ENCODE data around the gene DDIT3.
A peak's percentile ranks its signal among the peaks of the same experiment; 100 is the strongest.

DDIT3 gene

DNA sequence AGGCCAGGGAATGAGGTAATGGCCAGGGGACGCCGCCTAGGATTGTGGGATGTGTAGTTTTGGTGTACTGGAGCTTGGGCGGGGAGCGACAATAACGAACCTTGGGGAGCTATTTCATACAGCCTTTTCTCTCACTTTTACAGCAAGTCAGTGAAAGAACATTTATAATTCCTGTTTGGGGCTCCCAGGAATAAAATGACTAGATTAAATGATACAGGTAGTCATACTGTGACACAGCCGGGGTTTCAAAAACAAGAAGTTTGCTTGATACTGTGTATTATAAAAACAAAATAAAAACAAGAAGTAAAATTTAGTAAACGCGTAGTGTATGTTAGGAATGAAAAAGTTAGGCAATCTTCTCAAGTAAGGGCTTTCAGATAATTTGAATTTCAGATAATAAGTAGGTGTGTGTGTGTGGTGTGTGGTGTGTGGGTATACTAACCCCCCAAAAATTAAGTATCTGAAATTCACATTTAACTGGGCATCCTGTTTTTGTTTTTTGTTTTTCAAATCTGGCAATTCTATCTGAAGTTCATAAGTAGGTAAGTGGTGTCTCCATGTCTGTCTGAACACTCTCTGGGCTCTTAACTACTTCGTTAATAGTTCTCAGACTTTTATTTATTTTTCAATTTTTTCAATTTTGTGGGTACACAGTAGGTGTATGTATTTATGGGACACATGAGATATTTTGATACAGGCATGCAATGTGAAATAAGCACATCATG, 27.1 kb upstream of the DDIT3 start:
- DNase-seq (ENCODE audit: low read depth in 2 of 2): no peak

DNA sequence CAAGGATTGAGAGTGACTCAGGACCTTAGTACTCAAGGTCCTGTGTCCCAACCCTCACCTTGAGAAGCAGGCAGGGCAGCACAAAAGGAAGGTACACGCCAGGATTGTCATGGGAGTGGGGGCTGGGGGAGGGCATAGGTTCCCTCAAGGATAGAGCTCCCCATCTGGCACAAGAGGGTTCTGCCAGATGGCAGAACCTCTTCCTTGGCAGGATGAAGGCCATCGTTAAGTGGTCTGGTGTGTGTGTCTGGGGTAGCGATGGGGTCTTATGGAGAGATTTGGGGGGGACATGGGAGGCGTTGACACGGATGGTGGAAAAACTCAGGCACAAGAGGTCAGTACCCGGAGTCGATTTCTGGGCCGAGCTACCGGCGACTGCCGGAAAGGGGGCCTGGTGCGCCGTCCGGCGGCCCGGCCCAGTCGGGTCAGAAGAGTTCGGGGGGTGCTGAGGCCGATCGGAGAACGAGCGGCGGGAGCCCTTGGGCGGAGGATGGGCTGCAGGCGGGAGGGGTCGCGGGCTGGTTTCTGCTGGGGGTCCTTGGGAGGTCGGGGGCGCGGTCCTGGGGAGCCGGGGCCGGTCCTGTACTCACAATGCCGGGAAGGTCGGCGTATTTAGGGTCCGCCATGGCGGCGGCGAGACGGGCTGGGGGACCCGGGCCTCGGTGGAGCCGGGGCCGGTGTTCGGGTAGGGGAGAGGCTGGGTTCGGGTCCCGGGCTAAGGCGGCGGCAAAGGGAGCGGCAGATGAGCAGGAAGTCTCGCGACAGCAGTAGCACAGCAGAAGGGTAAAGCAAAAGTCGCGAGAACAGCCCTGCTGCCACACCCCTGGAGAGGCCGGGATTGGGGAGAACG, 26.3 kb upstream of the DDIT3 start, which contains the start of gene DCTN2:
DCTN2 (minus strand) TSS at position 755 of the 850 bp plus-strand sequence; CDS start at position 626, 129 bp downstream.
- peak; percentile 88 to 91 for DNase-seq (ENCODE audit: low read depth in 2 of 2)

DNA sequence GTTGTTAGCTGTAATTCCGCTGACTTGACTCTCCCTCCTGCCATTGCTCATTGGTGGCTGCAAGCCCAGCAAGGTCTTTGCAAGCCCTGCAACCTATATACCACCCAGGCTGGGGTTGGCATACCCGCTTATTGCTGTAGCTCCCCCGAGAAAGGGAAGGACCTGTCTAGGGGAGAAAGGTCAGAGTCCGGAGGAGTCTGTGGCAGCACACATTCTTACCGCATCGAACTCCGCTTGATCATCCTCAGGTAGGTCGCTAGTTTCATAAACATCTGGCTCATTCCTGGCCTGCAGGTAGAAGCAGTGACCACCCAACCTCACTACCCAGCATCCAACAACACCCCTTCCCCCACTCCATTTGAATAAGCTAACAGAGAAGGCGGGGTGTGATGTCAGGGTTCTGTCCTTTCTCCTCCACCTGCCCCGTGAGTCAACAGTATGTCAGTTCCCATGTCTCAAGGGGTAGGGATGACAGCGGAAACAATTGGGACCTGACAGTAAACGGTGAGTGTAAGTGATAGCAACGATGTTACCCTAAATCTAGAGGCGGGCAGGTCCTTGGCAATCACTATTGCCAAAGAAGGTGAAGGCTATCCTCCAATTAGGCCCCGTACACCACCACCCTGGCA, 25.6 kb upstream of the DDIT3 start:
- no peak for DNase-seq (ENCODE audit: low read depth in 2 of 2)

DNA sequence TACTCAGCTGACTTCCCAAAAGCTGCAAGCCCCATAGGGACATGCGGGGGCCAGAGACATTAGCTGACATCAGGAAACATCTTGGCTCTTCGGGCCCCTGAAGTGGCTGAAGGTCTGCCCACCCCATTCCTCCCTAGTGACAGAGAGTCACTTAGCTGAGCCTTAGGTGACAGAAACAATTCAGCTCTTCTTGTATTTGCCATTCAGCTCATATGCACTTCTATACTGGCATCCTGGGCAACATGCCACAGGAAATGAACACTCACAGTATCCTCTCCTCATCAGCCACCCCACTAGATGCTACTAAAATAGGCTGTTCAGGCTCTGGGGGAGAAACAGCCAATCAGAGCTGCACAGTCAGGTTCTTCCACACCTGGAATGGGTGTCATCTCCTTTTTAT, 23.3 kb upstream of the DDIT3 start:
- DNase-seq (ENCODE audit: low read depth in 2 of 2): no peak

DNA sequence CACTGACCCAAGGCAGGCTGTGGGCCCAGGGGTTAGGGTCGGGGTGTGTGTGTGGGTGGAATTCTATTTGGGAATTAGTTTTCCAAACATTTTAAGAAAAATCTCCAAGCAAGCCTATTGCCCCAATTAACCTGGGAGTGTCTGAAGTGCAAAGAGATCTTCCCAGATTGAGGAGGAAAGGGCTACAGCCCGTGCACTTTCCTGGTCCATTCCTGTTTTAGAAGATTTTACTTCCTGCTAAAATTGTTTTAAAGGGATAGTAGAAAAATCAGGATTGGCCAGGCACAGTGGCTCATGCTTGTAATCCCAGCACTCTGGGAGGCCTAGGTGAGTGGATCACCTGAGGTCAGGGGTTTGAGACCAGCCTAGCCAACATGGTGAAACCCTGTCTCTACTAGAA, 21.4 kb upstream of the DDIT3 start:
- DNase-seq (ENCODE audit: low read depth in 2 of 2): no peak

DNA sequence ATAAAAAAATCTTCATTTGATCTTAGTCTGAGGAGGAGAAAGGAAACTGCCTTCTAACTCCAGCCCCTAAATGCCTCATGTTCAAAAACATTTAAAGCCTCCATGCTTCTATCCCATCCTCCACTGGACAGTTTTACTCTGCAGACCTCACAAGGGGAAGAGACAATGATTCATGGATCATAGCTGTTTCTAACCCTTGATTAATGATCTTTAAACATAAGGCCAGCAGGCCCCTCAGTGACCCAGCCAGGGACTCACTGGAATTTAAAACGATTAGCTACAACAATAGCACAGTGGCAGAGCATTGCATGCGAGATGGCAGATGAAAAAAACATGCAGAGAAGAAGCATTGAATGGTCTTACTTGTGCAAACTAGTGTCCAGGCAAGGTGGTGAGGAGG, 20.7 kb upstream of the DDIT3 start:
- no peak for DNase-seq (ENCODE audit: low read depth in 2 of 2)

DNA sequence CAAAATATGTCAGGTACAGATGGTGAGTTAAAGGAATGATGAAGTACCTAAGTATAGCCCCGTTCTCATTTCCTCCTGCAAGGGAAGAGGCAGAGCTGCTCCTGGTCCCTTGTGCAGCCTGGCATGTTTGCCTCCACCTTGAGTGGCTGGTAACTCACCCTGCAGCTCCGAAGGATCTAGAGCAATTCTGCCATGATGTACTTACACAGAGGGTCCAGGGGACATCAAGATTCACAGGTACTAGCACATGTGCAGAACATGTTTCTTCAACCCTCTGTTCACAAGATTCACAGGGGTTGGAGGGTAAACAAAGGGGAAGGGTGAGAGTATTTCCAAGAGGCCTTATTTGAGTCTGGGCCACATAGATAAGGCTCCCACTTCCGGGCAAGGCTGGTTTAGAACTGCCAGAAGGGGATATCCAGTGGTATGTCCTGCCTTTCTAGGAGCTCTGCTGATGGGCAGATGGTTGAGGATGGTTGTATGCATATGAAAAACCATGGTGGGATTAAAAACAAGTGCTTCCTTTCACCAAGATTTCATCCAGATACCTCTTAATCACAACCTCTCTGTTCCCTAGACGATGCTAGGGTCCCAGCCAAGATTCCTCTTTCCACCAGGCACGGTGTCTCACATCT, 18.9 kb upstream of the DDIT3 start:
- no peak for DNase-seq (ENCODE audit: low read depth in 2 of 2)

DNA sequence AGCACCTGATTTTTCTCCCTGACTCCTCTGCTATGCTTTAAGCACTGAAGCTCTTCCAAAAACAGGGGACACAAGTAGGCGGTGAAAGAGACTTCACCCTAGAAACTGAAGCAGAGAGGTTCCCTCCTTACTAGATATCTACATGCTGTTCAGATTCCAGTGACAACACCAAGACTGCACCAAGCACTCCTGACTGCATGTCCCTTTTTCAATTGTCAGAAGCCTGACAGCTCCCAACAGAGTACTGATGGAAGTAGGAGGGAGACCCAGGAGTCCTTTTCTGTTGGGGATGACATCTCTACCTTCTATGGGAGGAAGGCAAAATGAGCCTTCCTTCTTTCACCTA, 16.3 kb upstream of the DDIT3 start:
- DNase-seq (ENCODE audit: low read depth in 2 of 2): no peak

DNA sequence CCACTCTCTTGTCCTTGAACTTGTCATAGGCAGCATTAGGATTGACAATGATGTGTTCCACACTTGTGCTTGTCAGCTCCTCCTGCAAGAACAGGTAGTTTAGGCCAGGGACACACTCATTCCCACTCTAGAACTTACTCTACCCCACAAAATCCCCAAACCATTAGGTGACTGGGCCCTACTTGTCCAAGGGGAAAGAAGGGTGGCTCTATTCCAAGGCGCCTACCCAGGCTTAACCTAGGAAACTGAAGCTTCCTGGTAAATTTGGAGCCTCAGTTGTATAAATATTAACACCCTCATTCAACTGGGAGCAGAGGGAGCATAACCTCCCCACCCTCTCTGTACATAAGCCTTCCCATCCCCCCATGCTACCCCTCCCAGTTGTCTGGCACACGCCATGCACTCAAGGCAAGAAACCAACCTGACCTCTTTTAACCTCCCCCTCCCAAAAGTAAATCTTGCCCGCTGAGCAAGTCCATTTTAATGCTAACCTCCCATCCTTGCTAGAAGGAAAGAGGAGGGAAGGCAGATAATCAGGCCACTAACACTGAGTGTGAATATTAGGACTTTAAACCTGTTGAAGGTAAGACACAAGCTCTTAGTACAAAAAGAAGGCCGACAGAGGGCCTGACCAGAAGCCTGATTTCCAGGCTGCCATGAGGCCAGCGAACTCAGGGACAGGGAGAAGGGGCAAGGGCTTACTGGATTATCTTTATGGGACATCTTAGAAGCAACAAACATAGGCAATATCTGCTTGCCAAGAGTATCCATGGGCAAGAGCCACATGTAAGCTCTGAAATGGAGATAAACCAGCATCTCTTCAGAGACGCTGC, 15.7 kb upstream of the DDIT3 start:
- DNase-seq (ENCODE audit: low read depth in 2 of 2): no peak

DNA sequence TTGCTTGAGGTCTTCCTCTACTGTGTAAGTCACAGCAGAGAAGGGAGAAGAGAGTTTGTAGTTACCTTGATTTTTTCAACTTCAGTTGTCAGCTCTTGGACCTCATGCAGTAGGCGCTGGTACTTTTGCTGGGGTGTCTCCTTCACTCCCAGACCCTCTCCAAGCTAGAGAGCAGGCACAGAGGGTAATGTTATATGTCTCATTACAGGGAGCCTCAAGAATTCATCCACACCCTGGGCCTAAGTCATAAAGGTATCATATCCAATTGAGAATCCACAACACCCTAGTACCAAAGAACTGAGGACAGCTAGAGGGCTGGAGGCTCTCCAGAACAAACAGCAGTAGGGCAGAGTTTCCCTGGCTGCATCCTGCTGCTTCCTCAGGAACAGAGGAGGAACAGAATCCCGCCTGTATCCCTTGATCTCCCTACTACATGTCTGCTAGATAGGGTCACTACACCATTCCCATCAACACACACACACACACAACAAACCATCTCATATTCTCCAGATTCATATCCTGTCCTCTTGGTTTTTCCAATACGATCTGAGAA, 14.8 kb upstream of the DDIT3 start:
- DNase-seq (ENCODE audit: low read depth in 2 of 2): no peak

DNA sequence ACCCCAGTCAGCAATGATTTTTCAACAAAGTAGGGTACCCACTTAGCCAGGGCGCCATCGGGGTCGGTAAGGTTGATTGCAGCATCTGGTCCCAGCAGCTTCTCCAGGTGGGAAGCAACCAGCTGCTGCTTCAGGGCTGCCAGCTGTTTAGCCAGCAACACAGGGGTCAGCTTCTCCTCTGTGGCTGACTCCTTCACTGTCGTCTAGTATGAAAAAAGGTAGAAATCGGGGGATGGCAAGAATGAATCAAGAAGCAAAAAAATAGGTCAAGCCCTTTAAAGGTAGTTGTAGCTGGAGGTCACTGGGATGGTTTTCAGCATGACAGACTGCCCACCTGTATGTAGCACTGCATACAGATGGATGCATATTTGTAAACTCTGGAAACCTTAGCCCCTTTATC, 13.9 kb upstream of the DDIT3 start:
- DNase-seq (ENCODE audit: low read depth in 2 of 2): no peak

DNA sequence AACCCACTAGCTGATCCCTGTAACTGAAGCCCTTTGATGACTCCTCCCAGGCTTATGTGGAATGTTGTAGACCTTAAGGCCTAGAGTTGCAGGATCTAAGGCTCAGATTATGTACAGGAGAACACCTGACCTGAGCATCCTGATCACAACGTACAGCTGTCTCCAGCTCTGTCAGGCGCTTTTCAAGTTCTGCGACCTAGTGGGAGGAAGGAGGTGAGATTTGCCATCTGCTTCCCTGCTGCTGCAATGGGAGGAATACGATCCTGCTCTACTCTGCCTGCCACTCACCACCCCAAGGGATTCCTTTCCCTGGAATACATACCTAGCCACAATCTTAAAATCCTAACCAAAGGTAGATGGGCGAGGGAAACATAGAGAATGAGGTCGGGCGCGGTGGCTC, 12.8 kb upstream of the DDIT3 start:
- no peak for DNase-seq (ENCODE audit: low read depth in 2 of 2)

DNA sequence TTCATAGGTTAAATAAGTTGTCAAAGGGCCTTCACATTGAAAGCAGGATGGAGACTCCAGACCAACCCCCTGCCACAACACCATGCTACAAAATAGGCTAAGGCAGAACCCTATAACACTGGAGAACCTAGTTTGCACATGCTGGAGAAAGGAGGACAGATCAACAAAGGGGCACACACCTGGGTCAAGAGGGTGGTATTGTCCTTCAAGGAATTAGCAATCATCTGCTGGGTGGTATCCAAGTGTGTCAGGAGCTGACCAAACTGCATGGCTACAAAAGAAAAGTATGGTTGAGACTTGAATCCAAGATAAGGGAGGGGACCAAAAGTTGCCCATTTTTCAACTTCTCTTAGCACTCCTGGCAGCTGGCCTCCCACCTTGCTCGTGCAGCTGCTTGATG, 11.5 kb upstream of the DDIT3 start:
- no peak for DNase-seq (ENCODE audit: low read depth in 2 of 2)

DNA sequence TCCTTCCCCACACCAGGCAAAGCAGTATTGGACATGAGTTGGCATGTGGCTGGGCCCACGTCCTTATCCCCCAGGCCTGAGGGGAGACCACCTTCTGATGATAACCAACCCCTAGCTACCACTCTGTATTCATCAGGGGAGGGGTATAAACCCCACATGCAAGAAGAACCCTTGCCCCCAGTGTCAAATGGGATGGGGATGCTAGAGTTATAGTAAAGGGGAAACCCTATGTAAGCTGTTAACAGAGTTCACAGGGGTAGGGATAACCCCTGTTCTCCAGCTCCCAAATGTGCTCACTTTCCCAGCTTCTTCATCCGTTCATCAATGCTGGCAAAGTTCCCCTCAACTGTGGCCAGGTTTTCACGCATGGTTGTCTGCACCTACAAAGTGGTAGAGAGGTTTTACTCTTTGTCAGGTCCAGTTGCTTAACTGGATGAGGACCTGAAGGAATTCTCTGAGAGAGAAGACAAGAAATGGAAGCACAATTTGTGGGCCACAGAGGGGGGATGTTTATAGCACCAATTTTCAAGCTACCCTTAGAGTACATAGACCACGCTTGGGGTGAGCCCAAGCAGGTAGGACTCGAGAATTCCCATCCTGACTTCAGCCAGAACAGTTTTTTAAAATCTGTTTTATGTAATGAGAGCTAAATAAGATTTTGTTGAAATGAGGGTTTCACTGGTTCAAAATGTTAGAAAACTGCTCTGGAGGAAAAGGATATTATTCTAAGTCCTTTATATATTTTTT, 10.3 kb upstream of the DDIT3 start:
- no peak for DNase-seq (ENCODE audit: low read depth in 2 of 2)

DNA sequence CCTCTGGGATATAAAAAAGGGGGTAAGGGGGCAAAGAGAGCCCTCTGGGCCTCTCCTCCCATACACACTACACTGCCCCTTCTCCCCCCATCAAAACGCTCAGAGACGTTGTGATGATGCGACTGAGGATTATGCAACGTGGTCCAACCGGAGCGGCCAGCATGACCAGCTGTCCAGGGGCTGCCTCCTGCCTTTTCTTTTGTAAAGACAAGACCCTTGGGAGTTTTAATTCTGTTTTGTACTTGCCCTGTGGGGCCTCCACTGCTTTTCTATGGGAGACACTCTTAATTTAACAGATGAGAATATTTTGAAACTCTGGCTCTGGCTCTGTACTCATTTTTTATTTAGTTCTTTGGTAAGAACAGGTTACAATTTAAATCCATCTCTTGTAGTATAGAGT, 9.5 kb upstream of the DDIT3 start:
- no peak for DNase-seq (ENCODE audit: low read depth in 2 of 2)

DNA sequence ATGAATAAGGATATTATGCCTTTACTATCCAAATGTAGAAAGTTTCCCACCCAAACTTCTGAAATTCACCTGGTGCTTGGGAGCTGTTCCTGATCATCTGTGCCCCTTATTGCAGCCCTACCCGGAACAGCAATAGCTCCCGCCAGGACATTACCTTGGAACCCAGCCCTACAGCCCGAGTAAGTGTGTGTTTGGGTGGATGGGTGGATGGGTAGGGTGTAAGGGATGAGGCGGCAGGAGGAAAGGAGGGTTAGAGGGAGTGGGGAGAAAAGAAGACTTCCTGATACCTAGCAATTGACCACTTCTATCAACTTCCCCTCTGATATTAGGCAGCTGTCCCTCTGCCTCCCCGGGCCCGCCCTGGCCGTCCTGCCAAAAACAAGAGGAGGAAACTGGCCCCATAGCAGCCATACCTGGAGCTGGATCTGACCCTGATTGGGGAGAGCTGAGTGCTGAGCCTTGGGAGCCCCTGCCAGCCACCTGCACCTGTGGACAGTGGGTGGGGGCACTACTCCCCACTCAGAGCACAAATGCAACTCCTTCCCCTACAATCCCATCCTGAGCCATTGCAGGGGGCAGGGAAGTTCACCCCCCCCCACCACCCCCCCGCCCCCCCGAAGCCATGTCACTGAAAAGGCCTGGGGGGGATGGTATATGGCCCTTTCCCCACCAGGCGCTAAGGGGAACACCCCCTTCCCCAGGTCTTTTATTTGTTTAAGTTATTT, 8.7 kb upstream of the DDIT3 start:
- no peak for DNase-seq (ENCODE audit: low read depth in 2 of 2)

DNA sequence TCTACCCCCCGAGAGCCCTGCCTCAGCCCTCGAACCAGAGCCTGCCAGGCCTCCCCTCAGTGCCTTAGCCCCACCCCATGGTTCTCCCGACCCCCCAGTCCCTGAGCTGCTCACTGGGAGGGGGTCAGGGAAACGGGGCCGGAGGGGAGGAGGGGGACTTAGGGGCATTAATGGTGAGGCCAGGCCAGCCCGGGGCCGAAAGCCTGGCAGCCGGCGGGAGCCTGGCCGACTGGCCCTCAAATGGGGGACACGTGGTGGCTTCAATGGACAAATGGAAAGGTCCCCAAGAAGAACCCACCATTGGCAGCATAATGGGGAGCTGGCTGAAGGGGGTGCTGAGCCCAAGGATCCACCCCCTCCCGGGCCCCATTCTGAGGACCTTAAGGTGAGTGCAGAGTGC, 7.9 kb upstream of the DDIT3 start:
- DNase-seq (ENCODE audit: low read depth in 2 of 2): no peak

DNA sequence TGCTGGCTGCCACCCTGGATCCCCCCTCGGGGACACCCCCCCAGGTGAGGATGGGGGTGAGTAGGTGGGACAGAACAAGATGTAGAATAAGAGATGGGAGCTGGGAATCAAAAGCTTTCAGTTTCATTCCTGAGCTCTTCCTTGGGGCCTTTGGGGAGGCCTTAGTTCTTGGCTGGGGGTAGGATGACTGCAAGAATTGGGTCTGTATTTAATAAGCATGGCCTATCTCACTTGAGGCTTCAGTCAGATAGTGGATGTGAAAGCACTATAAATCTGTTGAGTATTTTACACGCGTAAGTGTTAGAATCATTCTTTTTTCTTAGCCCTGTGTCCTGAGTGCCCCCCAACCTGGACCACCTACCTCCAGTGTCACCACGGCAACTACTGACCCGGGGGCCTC, 6.9 kb upstream of the DDIT3 start:
- DNase-seq (ENCODE audit: low read depth in 2 of 2): no peak

DNA sequence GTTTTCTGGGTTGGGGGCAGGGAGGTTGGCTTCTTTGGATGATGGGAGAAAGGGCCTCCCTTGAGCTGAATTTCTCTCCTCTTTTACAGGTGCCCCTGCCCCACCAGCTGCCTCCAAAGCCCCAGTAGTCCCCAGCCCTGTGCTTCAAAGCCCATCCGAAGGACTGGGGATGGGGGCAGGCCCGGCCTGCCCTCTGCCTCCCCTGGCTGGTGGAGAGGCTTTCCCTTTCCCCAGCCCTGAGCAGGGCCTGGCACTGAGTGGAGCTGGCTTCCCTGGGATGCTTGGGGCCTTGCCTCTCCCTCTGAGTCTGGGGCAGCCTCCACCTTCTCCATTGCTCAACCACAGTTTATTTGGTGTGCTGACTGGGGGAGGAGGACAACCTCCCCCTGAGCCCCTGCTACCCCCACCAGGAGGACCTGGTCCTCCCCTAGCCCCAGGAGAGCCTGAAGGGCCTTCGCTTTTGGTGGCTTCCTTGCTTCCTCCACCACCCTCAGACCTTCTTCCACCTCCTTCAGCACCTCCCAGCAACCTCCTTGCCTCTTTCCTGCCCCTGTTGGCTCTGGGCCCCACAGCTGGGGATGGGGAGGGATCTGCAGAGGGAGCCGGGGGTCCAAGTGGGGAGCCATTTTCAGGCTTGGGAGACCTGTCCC, 6.3 kb upstream of the DDIT3 start:
- no peak for DNase-seq (ENCODE audit: low read depth in 2 of 2)

All from stimulated activated CD8-positive, alpha-beta memory T cell treated with anti-CD3 and anti-CD28 coated beads, Interleukin-7, amount 100 ng/mL, for 4 hours (primary cell).